ENCODE results near the gene CETN1. TPM values are rescaled to one million over a fixed set of nuclear protein-coding genes. Genes with fewer than 3 reads are reported as not detected.
A peak's percentile ranks its signal among the peaks of the same experiment; 100 is the strongest.

CETN1 gene
- total and polyA plus RNA-seq, 9 donors: not detected

- 73% methylated on average over 6 of the region's 8 CpGs for WGBS (ENCODE audit: insufficient coverage)
Observed at GRCh38 chr18:604771-605170, 24.6 kb downstream of the CETN1 start.

GRCh38 chr18:607930-608329 is 27.8 kb downstream of the CETN1 start:
- Histone ChIP-seq H3K27me3 (ENCODE audit: control insufficient read depth, insufficient read depth, low read length) (no peaks in the 10 kb centered on the region), H3K9me3 (replicated peaks; ENCODE audit: control insufficient read depth, low read depth, low read length) (no peaks in the 10 kb centered on the region), H3K27ac (ENCODE audit: low read length) (no peak overlapping the region), H3K4me1 (ENCODE audit: control insufficient read depth, insufficient read depth, low read length) (no peaks in the 10 kb centered on the region), H3K4me3 (ENCODE audit: low read length) (no peak overlapping the region), H3K36me3 (ENCODE audit: control insufficient read depth, insufficient read depth, low read length) (no peaks in the 10 kb centered on the region)
- DNase-seq: no peak
- 88% methylated on average over 5 of the region's 7 CpGs for WGBS (ENCODE audit: insufficient coverage)

More at GRCh38 chr18:604771-605170, 24.6 kb downstream of the CETN1 start:
- Histone ChIP-seq H3K4me1 (ENCODE audit: control insufficient read depth, insufficient read depth, low read length) (no peaks in the 10 kb centered on the region), H3K27me3 (ENCODE audit: control insufficient read depth, insufficient read depth, low read length) (no peaks in the 10 kb centered on the region), H3K4me3 (ENCODE audit: low read length) (no peak overlapping the region), H3K9me3 (replicated peaks; ENCODE audit: control insufficient read depth, low read depth, low read length) (no peaks in the 10 kb centered on the region), H3K27ac (ENCODE audit: low read length) (no peak overlapping the region), H3K36me3 (ENCODE audit: control insufficient read depth, insufficient read depth, low read length) (no peaks in the 10 kb centered on the region)
- DNase-seq: no peak

- no peaks in the 10 kb centered on the region for H3K4me1 ChIP-seq (ENCODE audit: control insufficient read depth, insufficient read depth, low read length)
- H3K27me3 ChIP-seq (ENCODE audit: control insufficient read depth, insufficient read depth, low read length): no peaks in the 10 kb centered on the region
- H3K27ac ChIP-seq (ENCODE audit: low read length): no peak overlapping the region
- no peak for DNase-seq
- 83% methylated on average over 7 of the region's 15 CpGs for WGBS (ENCODE audit: insufficient coverage)
- H3K4me3 ChIP-seq (ENCODE audit: low read length): no peak overlapping the region
- H3K9me3 ChIP-seq (replicated peaks; ENCODE audit: control insufficient read depth, low read depth, low read length): no peaks in the 10 kb centered on the region
- no peaks in the 10 kb centered on the region for H3K36me3 ChIP-seq (ENCODE audit: control insufficient read depth, insufficient read depth, low read length)
Observed at GRCh38 chr18:610214-610928, 30.2 kb downstream of the CETN1 start.

DNA sequence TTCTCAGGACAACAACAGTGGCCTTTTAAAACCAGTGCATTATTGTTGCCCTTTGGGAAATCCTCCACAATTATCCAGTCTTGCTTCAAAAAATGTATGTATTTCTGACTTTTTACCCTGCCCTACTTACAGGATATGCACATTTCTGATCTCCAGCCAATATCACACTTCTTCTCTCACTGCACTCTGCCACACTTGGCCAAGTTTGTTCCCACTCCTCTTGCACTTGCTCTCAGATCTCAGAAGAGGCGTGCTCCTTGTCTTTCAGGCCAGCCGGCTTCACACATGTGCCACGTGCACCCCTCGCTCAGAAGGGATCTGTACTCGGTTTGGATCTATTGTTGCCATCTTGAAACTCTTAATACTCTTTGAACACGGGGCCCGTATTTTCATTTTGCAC is 32.0 kb downstream of the CETN1 start:
- H3K36me3 ChIP-seq (ENCODE audit: control insufficient read depth, insufficient read depth, low read length): no peaks in the 10 kb centered on the region
- no peak overlapping the region for H3K27ac ChIP-seq (ENCODE audit: low read length)
- H3K4me3 ChIP-seq (ENCODE audit: low read length): no peak overlapping the region
- WGBS (ENCODE audit: insufficient coverage): 81% methylated on average over 5 of the region's 7 CpGs
- no peaks in the 10 kb centered on the region for H3K9me3 ChIP-seq (replicated peaks; ENCODE audit: control insufficient read depth, low read depth, low read length)
- DNase-seq: no peak
- H3K4me1 ChIP-seq (ENCODE audit: control insufficient read depth, insufficient read depth, low read length): peaks cover 2% of the 10 kb centered on the region
- no peaks in the 10 kb centered on the region for H3K27me3 ChIP-seq (ENCODE audit: control insufficient read depth, insufficient read depth, low read length)

- no peaks in the 10 kb centered on the region for H3K27me3 ChIP-seq (ENCODE audit: control insufficient read depth, insufficient read depth, low read length)
- H3K36me3 ChIP-seq (ENCODE audit: control insufficient read depth, insufficient read depth, low read length): no peaks in the 10 kb centered on the region
- H3K9me3 ChIP-seq (replicated peaks; ENCODE audit: control insufficient read depth, low read depth, low read length): no peaks in the 10 kb centered on the region
- no CpG with 5 or more reads among the region's 1 CpG for WGBS (ENCODE audit: insufficient coverage)
- peaks cover 2% of the 10 kb centered on the region for H3K4me1 ChIP-seq (ENCODE audit: control insufficient read depth, insufficient read depth, low read length)
- H3K4me3 ChIP-seq (ENCODE audit: low read length): no peak overlapping the region
- DNase-seq: no peak
- H3K27ac ChIP-seq (ENCODE audit: low read length): no peak overlapping the region
Observed at GRCh38 chr18:614193-614592, 34.0 kb downstream of the CETN1 start.

- Histone ChIP-seq H3K4me1 (ENCODE audit: control insufficient read depth, insufficient read depth, low read length) (peaks cover 2% of the 10 kb centered on the region), H3K27me3 (ENCODE audit: control insufficient read depth, insufficient read depth, low read length) (no peaks in the 10 kb centered on the region), H3K9me3 (replicated peaks; ENCODE audit: control insufficient read depth, low read depth, low read length) (no peaks in the 10 kb centered on the region), H3K27ac (ENCODE audit: low read length) (no peak overlapping the region), H3K4me3 (ENCODE audit: low read length) (no peak overlapping the region), H3K36me3 (ENCODE audit: control insufficient read depth, insufficient read depth, low read length) (no peaks in the 10 kb centered on the region)
- 60% methylated on average over 1 of the region's 5 CpGs for WGBS (ENCODE audit: insufficient coverage)
- DNase-seq: peak; percentile 34
Observed at GRCh38 chr18:615092-615521, 34.9 kb downstream of the CETN1 start.

GRCh38 chr18:615773-616172 is 35.6 kb downstream of the CETN1 start:
- no peak overlapping the region for H3K27ac ChIP-seq (ENCODE audit: low read length)
- no peaks in the 10 kb centered on the region for H3K9me3 ChIP-seq (replicated peaks; ENCODE audit: control insufficient read depth, low read depth, low read length)
- no peak overlapping the region for H3K4me3 ChIP-seq (ENCODE audit: low read length)
- H3K27me3 ChIP-seq (ENCODE audit: control insufficient read depth, insufficient read depth, low read length): no peaks in the 10 kb centered on the region
- DNase-seq: no peak
- no peaks in the 10 kb centered on the region for H3K36me3 ChIP-seq (ENCODE audit: control insufficient read depth, insufficient read depth, low read length)
- H3K4me1 ChIP-seq (ENCODE audit: control insufficient read depth, insufficient read depth, low read length): peaks cover 2% of the 10 kb centered on the region
- WGBS (ENCODE audit: insufficient coverage): 95% methylated on average over 2 of the region's 4 CpGs

DNA sequence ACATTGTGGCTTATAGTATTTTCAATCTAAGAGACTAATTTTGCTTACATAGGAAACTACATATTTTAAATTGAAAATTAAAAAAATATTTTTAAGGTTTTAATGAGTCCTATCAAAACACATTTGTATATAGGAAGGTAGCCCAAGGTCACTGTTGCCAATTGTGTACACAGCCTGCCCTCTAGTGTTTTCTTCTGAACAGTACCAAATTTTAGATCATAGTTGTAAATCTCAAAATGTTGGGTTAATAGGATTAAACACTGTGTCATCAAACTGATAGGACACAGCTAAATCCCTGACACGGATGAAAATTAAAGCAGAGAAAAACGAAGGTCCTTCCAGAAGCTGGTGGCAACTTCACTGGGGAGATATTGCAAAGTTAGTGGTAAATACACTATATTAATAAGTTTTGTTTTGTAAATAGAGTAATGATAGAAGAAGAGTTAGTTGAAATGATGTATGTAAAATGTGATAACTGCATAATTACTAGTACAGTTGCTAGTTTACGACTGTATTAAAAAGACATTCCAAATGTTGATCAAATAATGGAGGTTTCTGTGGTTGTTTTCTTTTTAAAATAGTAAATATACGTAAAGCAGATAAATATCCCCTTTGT is 36.3 kb downstream of the CETN1 start:
- Histone ChIP-seq H3K4me1 (ENCODE audit: control insufficient read depth, insufficient read depth, low read length) (peaks cover 6% of the 10 kb centered on the region), H3K9me3 (replicated peaks; ENCODE audit: control insufficient read depth, low read depth, low read length) (no peaks in the 10 kb centered on the region), H3K4me3 (ENCODE audit: low read length) (no peak overlapping the region), H3K27ac (ENCODE audit: low read length) (no peak overlapping the region), H3K36me3 (ENCODE audit: control insufficient read depth, insufficient read depth, low read length) (no peaks in the 10 kb centered on the region), H3K27me3 (ENCODE audit: control insufficient read depth, insufficient read depth, low read length) (no peaks in the 10 kb centered on the region)
- peak; percentile 67 for DNase-seq
- no CpG with 5 or more reads among the region's 4 CpGs for WGBS (ENCODE audit: insufficient coverage)

DNA sequence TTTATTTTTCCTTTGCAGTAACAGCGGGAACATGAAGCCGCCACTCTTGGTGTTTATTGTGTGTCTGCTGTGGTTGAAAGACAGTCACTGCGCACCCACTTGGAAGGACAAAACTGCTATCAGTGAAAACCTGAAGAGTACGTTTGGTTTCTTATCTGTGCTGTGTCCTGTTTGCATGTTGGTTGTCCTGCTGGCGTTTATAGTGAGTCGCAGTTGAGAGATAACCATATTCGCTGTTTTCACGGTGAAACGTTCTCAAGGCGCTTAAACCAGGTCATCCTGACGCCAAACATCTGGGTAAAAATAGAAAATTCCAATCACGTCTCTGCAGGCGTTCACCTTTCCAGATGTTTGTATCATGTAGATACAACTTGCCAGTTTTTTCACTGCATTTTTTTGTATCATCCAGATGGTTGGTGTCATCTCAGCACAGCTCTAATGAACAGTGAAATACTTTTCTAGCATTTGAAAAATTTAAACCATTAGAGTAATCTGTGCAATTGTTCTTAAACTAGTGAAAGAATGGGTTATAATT is 37.9 kb downstream of the CETN1 start:
- peaks cover 7% of the 10 kb centered on the region for H3K4me1 ChIP-seq (ENCODE audit: control insufficient read depth, insufficient read depth, low read length)
- no peak for DNase-seq
- 43% methylated on average over 13 of the region's 13 CpGs for WGBS (ENCODE audit: insufficient coverage)

DNA sequence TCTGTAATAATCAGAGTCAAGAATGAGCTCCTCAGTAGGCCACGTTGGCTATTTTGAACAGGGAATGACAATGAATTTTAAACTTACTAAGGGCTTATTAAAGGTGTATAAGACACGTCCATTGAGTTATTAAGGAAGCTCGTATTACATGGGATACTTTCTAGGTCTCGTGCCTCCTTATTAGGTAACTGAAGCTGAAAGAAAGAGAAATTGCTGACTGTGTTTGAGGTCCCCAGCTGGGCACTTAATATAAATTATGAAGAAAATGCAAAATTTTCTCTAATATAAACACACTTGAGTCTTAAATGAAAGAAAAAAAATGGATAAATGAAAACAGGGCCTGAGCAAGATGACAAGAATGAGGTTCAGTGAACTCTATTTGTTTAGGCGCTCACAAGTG is 38.4 kb downstream of the CETN1 start:
- no peaks in the 10 kb centered on the region for H3K27me3 ChIP-seq (ENCODE audit: control insufficient read depth, insufficient read depth, low read length)
- H3K4me3 ChIP-seq (ENCODE audit: low read length): no peak overlapping the region
- WGBS (ENCODE audit: insufficient coverage): 60% methylated on average over 2 of the region's 5 CpGs
- H3K4me1 ChIP-seq (ENCODE audit: control insufficient read depth, insufficient read depth, low read length): peaks cover 7% of the 10 kb centered on the region
- H3K27ac ChIP-seq (ENCODE audit: low read length): no peak overlapping the region
- no peaks in the 10 kb centered on the region for H3K9me3 ChIP-seq (replicated peaks; ENCODE audit: control insufficient read depth, low read depth, low read length)
- H3K36me3 ChIP-seq (ENCODE audit: control insufficient read depth, insufficient read depth, low read length): no peaks in the 10 kb centered on the region
- DNase-seq: no peak

More for the DNA sequence above, 37.9 kb downstream of the CETN1 start:
- Histone ChIP-seq H3K4me3 (ENCODE audit: low read length) (no peak overlapping the region), H3K9me3 (replicated peaks; ENCODE audit: control insufficient read depth, low read depth, low read length) (no peaks in the 10 kb centered on the region), H3K27me3 (ENCODE audit: control insufficient read depth, insufficient read depth, low read length) (no peaks in the 10 kb centered on the region), H3K27ac (ENCODE audit: low read length) (no peak overlapping the region), H3K36me3 (ENCODE audit: control insufficient read depth, insufficient read depth, low read length) (no peaks in the 10 kb centered on the region)
